Activated CD4-positive, alpha-beta T cell treated with anti-CD3 and anti-CD28 coated beads for 4 hours (primary cell): ENCODE results near the gene ITGA3.
A peak's percentile ranks its signal among the peaks of the same experiment; 100 is the strongest.

Experiments
- DNase-seq, 2 donors: peaks; one replicate each; pipeline ENCODE4 v3.0.0-alpha.2; 2020

The ITGA3 gene

DNA sequence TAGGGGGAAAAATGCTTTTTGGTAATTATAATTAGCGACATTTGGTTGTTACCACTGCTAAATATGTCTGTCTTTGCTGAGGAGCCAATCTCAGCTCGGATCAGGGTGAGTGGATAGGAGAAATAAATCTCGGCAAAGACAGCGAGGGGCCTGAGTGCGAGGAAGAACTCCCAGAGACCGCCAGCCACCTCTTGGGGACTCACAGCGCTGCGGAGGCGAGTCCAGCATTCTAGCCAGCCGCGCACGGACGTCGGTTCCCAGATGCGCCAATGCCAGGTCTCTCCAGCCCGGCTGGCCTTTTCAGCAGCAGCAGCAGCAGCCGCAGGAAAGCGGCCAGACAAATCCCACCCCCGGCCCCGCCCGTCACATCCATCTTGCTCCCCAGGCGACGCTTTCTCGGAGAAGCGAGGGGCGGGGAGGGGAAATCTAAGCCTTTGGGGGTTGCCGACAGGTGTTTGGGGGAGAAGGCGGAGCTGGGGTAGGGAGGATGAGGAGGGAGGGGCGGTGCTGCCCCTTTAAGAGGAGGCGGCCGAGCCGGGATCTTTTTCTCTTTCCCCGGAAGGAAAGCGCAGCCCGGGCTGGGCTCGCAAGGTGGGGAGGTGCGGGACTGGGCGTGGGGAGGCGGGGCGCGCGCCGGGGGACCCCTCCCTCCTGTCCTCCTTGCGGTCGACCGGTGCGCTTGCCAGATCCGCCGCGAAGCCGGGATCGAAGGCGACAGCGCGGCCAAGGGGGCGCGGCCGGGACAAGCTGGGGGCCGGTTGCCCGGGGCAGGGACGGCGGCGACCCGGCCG lies at the start of gene ITGA3:
TSS of gene ITGA3 (plus strand) at position 685 of the 791 bp plus-strand sequence. CDS start 330 bp downstream, outside the sequence.
- peak; percentile 53 to 65 for DNase-seq

DNA sequence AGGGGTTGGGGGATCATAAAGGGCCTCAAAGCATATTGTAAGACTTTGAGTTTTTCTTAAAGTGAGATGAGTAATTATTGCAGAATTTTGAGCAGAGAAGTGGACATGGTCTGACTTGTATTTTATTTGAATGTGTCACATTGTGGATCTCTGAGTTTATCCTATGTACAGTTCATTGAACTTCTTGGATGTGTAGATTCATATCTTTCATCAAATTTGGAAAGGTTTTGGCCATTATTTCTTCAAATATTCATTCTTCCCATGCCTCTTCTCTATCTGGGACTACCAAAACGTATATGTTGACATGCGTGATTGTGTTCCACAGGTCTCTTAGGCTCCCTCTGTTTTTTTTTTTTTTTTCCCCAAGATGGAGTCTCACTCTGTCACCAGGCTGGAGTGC lies 46.6 kb upstream of the ITGA3 start:
- DNase-seq: no peak

GRCh38 chr17:50013079-50013478 lies 42.8 kb upstream of the ITGA3 start:
- no peak for DNase-seq

GRCh38 chr17:50014471-50015088 lies 41.3 kb upstream of the ITGA3 start:
- DNase-seq: no peak

DNA sequence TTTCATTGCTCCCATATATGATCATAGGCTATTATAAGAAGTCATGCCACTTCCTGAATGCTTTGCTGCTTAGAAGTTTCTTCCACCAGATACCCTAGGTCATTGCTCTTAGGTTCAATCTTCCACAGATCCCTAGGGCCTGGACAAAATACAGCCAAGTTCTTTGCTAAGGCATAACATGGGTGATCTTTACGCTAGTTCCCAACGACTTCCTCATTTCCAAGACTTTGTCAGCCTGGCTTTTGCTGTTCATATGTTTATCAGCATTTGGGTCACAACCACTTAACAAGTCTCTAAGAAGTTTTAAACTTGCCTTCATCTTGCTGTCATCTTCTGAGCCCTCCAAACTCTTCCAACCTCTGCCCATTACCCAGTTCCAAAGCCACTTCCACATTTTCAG lies 40.8 kb upstream of the ITGA3 start:
- DNase-seq: no peak

GRCh38 chr17:50018909-50019308 lies 37.0 kb upstream of the ITGA3 start:
- DNase-seq: no peak

DNA sequence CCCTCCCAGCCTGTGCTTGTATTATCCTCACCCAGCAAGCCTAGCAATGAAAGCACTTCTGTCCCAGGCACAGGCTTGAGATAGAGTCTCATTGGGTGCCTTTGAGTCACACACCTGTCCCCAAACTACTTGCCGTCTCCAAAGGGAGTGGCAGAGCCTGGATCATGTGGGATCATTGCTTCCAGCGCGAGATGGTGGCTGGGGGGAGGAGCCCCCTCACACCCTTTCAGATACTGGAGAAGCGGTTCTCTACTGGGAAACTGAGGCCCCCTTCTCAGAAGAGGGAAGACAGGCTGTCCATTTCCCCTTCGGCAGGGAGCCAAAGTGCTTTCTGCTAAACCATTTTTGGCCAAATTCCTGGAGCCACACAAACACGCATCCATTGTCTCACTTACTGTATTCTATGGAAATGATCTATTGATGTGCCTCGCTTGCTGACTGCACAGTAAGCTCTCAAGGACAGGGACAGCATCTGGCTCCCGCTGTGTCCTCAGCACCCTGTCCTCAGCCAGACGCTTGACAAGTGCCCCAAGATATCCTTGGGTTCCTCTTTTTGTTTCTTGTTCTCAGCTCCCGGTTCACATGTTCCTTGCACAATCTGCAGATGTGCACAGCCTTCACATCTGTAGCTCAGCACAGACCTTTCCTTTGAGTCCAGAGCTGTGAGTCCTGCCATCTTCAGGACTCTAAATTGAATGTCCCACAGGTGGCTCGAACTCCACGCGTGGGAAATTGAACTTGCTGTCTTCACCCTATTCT lies 34.9 kb upstream of the ITGA3 start:
- no peak for DNase-seq

GRCh38 chr17:50021681-50022370 lies 34.1 kb upstream of the ITGA3 start:
- DNase-seq: no peak

- no peak for DNase-seq
Observed at GRCh38 chr17:50022463-50023130, 33.3 kb upstream of the ITGA3 start.

DNA sequence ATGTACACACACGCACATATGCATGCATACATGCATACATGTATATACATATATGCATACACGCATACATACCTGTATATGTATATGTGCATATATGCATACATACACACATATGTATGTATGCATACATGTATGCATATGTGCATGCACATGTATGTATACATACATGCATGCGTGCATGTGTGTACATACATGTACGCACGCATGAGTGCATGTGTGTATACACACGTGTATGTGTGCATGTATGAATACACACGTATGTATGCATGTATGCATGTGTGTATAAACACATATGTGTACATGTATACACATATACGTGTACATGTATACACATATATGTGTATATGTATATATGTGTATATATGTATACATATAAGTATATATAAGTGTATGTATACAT lies 32.4 kb upstream of the ITGA3 start:
- no peak for DNase-seq

- DNase-seq: no peak
Observed at GRCh38 chr17:50024808-50025207, 31.1 kb upstream of the ITGA3 start.

DNA sequence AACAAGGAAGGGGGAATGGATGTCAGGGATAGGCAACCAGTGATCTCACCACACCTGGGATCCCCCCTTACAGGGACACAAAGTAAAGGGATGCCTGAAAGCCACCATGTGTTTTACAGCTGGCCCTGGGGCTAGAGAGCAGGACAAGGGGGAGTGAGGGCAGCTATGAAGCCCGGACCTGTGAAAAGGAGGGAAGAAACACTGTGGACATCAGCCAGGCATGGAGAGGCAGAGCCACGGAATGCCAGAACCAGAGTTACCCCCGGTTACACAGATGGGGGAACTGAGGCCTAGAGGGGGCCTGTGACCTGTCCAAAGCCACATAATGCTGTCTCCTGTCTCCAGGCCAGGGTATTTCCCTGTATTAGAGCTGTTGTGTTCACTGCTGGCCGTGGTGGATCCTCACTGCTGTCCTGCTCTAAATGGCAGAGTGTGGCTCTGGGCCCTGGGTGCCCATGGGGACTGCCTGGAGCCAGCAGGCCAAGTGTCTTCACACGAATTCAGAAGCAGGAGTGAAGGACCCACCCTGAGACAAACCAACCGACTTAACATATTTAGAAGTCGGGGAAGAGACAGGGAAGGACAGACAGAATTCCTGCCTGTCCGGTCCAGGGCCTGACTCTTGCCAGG lies 29.7 kb upstream of the ITGA3 start:
- DNase-seq: no peak

DNA sequence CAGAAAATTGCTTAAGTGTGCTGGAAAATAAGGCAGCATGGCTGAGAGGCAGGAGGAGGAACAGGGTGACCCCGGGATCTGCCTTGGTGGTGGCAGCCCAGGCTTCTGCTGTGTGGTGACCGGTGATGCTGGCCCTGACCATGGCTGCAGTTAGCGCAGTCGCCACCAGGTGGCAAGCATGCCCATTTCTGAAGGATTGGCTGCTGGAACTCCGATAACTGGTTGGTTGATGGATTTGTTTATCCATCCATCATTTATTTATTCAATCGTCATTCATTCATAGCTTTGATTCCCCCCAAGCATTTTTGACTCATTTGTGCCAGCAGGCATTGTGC lies 29.1 kb upstream of the ITGA3 start:
- DNase-seq: peak; percentile 67 to 83

DNA sequence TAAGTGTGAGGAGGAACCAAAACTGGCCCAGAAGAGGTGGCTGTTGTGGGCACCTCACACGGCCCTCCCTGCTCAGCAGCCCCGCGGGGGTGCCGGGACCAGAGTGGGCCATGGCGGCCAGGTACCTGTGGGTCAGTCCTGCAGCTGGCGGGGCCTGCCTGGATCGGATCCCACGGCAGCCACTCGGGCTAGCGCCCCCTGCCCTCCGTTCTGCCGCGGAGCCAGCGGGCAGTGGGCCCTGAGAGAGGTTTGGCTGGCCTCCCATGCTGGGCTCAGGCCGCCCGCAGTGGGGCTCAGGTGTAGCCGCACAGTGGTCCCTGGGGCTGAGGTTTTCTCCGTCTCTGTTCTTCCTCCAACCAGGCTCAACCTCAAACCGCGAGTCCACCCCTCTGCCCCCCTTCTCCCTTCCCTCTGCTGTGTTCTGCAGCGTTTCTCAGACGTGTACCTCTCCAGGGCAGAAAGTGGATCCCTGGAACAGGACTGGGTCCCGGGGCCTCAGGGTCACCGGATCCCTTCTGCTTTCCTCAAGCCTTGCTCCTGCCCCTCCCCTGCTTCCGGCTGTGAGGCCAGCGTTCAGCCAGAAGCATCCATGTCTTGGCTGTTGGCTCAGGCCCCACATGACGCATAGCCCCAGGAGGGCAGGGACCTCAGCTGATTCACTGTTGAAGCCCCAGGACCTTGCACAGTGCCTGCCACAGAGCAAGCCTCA lies 28.6 kb upstream of the ITGA3 start:
- no peak for DNase-seq

- no peak for DNase-seq
Observed at GRCh38 chr17:50027881-50028735, 27.8 kb upstream of the ITGA3 start.

- DNase-seq: no peak
Observed at GRCh38 chr17:50028736-50029120, 27.2 kb upstream of the ITGA3 start.

GRCh38 chr17:50029185-50029584 lies 26.7 kb upstream of the ITGA3 start:
- DNase-seq: no peak

- DNase-seq: no peak
Observed at GRCh38 chr17:50033316-50033715, 22.6 kb upstream of the ITGA3 start.

DNA sequence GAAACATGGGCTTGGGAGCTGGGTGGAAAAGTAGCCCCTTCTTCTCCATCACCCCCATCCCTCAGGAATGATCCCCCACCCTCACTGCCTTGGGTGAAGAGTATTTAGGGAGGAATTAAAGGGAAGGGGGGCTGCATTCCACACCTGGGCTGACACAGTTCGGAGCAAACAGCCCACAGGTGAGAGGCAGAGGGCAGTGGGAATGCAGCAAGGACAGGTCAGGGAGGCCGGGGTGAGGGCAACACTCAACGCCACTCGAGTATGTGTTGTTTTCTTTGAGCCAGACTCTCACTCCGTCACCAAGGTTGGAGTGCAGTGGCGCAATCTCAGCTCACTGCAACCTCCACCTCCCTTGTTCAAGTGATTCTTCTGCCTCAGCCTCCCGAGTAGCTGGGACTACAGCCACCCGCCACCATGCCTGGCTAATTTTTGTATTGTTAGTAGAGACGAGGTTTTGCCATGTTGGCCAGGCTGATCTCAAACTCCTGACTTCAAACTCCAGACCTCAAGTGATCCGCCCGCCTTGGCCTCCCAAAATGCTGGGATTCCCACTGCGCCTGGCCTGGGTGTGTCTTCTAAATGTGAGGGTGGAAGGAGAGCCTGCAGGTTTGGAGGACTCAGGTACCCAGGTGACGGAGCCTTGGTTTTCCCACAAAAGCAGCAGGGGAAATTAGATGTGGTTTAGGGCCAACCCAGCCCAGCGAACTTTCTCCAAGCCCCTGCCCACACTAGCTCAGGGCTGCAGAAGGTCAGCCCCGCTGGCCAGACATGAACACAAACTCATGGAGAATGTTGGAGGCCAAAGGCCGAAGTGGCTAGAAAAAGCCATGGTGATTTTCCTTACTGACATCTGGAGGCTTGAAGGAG lies 21.2 kb upstream of the ITGA3 start:
- DNase-seq: no peak

GRCh38 chr17:50035421-50035879 lies 20.5 kb upstream of the ITGA3 start:
- no peak for DNase-seq
